GM12864 (cell line): ENCODE data around the gene C4A.

Source experiments
- DNase-seq: peaks from one replicate; pipeline ENCODE4 v3.0.0-alpha.2; 2011; ENCODE audit warnings: low read depth
- H3K4me3 ChIP-seq: 2 replicates; pipeline ENCODE4 v1.5.1; 2011; ENCODE audit warnings: mild to moderate bottlenecking, low read depth, low read length, control low read depth
- CTCF ChIP-seq: IDR thresholded peaks from 2 replicates; pipeline ENCODE4 v1.5.1; 2011; ENCODE audit warnings: low read depth, mild to moderate bottlenecking, moderate library complexity, low read length, control low read depth, inconsistent platforms; ENCODE audit errors: missing control alignments

C4A gene

GRCh38 chr6:31945507-31946369 is 36.1 kb upstream of the C4A start, which contains the start of gene CFB:
TSS of gene CFB (plus strand) at chr6:31946095. CDS start at chr6:31946222, 127 bp downstream.
- TF ChIP-seq CTCF: no peak
- no peak for DNase-seq
- no peak within 1 kb of the TSS for H3K4me3 ChIP-seq

- no peak overlapping the region for H3K4me3 ChIP-seq
- no peak for TF ChIP-seq CTCF
- DNase-seq: no peak
Measured at GRCh38 chr6:31946370-31946885, 35.4 kb upstream of the C4A start.

DNA sequence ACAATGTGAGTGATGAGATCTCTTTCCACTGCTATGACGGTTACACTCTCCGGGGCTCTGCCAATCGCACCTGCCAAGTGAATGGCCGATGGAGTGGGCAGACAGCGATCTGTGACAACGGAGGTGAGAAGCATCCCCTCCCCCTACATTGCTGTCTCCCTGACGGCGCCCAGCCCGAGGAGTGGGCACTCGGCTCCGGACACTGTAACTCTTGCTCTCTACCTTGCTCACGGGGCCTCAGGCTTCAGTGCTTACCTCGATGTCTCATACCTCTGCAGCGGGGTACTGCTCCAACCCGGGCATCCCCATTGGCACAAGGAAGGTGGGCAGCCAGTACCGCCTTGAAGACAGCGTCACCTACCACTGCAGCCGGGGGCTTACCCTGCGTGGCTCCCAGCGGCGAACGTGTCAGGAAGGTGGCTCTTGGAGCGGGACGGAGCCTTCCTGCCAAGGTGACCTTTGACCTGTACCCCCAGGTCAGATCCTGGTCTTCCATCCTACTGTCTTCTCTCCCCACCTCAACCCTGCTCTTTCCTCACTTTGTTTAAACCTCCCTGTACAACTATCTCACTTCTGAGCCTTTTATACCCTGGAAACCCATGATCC is 34.7 kb upstream of the C4A start:
- no peak for TF ChIP-seq CTCF
- no peak overlapping the region for H3K4me3 ChIP-seq

GRCh38 chr6:31947864-31948263 is 34.0 kb upstream of the C4A start:
- DNase-seq: no peak
- TF ChIP-seq CTCF: no peak
- no peak overlapping the region for H3K4me3 ChIP-seq

More for the DNA sequence above, 34.7 kb upstream of the C4A start:
- DNase-seq: no peak

DNA sequence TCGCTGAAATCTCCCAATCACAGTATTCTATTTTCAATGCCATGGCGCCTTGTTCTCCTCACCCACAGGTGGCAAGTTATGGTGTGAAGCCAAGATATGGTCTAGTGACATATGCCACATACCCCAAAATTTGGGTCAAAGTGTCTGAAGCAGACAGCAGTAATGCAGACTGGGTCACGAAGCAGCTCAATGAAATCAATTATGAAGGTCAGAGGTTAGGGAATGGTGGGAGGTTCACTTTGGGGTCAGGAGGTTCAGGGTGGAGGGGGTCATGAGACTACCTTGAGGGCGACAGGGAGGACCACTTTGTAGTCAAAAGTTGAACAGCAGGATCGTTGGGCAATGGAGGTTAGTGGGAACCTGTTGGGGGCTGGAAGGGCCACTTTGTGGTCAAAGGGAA is 33.6 kb upstream of the C4A start:
- DNase-seq: no peak
- H3K4me3 ChIP-seq: no peak overlapping the region
- TF ChIP-seq CTCF: no peak

DNA sequence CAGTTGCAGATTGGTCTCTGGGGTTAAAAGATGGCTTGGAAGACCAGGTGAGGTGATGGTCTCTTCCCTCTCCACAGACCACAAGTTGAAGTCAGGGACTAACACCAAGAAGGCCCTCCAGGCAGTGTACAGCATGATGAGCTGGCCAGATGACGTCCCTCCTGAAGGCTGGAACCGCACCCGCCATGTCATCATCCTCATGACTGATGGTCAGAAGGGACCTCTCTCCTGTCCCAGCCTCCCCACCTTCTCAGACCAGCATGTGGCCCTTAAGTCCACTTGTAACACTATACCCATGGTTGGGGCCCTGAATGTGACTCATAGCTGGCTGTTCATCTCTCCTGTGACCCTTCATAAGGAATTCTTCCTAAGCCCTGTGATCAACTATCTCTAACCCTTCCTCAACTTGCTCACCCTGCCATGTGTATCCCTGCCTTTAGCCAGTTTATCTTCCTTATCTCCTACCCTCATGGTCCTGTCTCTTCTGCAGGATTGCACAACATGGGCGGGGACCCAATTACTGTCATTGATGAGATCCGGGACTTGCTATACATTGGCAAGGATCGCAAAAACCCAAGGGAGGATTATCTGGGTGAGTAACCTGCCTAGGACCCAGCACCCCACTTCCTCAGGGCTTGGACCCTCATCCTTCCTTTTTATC is 33.0 kb upstream of the C4A start:
- H3K4me3 ChIP-seq: no peak overlapping the region
- no peak for TF ChIP-seq CTCF
- DNase-seq: no peak
